Raji (cell line): Measurements from ENCODE around the gene HINT2.

Experiments
- POLR2A ChIP-seq: IDR thresholded peaks from 2 replicates; pipeline ENCODE4 v1.6.1; 2011; ENCODE audit warnings: low read depth, low read length, control low read depth; ENCODE audit not compliant: insufficient read depth

The HINT2 gene

DNA sequence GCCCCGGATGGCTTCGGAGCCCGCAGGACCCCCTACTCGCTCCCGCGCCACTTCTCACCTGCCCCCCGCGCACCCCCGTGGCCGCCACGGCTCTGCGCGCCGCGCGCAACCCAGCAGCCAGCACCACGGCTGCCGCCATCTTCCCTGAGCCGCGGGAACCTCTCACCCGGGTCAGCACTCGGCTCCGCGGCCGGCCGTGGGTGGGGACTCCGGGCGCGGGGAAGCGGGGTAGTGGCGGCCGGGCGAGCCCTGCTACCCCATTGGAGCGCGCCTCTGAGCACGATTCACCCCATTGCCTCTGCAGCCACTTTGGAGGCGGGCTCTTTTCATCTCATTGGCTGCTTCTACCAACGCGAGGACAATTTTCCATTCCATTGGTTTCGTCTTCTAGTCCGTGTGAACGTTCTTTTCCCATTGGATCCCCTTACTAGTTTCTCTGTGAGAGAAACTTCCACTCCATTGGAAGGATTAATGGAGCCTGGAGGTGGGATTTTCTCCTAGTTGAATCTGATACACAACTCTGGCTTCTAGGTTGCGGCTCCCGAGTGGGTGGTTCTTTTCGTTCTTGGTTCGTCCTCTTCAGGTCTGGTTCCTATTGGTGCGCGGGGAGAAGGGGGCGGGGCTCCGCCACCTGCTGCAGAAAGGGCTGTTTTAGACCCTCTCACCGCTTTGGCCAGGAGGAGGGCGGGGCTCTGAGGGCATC lies at the start of gene HINT2:
Gene HINT2, minus strand, starts transcription at position 202 of the 703 bp plus-strand sequence. Its CDS starts 63 bp downstream, at position 139.
- TF ChIP-seq POLR2A, result peak; percentile 83

DNA sequence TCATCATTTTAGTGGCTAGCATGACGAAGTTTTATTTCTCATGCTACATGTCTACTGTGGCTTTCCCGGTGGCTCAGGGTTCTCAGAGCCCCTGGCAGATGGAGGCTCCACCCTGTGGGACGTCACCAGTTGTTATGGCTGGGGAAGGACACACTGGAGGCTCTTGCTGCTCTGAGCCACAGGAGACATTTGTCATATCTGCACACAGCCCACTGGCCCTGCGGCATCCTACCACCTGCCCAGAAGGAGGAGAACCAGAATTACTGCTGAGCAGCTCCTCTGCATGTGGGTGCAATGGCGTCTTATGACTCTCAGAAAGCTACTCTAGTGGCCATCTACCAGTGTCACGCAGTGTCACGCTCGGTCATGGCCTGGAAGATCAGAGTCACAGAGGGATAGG lies 48.7 kb upstream of the HINT2 start:
- no peak for TF ChIP-seq POLR2A

DNA sequence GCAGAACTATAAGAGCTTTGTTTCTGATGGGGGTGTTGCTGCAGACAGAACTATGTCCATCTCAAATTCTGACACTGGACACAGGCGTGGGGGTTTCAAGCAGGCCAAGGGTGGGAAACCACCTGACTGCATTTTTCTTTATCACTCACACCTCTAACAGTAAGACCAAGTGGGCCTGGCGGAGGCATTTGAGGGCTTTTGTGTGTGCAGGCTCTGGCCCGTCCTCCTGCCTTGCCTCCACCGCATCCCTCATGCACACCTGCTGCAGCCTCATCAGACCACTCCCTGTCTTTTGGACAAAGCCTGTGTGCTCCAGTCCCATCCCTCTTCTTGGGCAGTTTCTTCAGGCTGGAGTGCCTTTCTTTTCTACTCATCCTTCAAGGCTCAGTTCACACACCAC lies 47.5 kb upstream of the HINT2 start:
- TF ChIP-seq POLR2A, result no peak

DNA sequence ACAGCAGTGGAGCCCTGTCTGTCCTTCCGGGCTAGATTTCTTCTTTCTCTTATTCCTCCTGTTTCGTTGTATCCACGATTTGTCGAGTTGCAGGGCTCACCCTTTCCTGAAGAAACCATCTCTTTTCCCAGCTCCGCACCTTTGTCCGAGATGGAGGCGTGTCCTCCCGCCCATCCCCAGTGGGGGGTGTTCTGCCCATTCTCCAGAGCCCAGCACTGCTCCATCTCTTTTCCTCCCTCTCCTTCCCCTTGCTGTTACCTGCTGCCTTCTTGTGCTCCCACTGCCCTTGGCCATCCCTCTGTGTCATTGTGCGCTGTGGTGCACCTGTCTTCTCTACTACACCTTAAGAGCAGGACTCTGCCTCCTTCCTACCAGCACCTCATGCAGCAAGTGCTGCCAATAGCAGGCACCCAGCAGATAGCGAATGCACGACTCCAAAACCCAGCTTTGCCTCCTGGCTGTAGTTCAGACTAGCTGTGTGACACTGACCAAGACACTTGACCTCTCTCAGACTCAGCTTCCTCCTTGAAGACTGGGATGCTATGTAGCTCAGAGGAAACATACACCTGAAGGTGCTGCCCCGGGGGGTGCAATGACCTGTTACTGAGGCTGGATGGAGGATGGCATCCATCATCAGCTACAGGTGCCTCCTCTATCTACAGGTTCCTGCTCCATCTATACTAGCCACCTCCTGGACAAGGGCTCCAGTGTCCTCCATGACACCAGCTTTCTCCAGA lies 46.5 kb upstream of the HINT2 start:
- no peak for TF ChIP-seq POLR2A

DNA sequence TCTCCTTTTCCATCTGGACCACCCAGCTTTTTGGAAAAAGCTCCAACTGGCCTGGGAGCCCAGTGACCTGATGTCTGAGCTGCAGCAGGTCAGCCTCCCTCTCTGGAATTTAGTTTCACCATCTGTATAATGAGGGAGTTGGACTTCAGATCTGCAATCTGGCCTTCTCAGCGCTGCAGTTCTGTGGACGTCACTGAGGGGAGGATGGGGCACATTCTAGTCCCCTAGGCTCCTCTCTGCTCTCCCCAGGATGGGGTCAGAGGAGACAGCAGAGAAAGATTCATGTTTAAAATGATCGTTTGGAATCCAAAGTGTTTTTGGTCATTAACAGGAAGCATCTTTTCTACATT lies 45.1 kb upstream of the HINT2 start:
- no peak for TF ChIP-seq POLR2A

DNA sequence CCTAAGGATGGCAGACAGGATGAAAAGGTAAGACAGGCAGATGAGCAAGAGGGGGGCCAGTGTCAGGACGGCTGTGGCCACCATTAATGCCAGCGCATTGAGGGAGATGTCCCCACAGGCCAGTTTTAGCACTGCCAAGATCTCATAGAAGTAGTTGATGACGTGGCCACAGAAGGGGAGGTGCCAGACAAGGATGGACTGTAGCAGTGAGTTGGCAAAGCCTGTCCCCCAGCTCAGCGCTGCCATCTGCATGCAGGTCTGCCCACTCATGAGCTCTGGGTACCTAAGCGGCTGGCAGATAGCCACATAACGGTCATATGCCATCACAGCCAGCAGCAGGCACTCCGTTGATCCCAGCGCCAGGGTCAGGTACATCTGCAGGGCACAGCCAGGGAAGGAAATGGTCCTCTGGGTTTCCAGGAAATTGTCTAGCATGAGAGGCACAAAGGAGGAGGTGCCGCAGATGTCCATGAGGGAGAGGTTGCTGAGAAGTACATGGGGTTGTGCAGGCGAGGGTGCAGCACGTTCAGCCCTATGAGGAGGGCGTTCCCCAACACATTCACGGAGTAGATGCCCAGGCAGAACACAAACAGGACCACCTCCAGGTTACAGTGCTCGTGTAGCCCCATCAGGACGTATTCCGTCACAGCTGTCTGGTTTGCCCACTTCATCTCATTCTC lies 44.6 kb upstream of the HINT2 start:
- TF ChIP-seq POLR2A, result no peak

DNA sequence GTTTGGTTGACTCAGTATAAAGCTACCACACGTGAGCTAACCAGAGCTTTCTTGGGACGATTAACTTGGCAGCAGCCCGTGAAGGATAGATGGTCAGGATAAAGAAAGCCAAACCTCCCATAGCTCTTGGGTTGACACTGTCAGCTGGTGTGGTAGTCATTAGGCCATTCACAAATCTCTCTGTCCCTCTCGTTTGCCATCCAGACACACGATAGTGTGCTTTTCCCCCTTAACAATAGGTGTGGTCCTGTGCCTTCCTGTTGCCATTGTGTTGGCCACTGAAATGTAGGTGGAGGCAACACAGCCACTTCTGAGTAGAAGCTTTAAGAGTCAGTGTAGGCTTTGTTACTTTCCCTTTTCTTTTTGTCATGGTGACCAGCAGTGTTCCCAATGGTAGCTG lies 43.6 kb upstream of the HINT2 start:
- TF ChIP-seq POLR2A, result no peak

DNA sequence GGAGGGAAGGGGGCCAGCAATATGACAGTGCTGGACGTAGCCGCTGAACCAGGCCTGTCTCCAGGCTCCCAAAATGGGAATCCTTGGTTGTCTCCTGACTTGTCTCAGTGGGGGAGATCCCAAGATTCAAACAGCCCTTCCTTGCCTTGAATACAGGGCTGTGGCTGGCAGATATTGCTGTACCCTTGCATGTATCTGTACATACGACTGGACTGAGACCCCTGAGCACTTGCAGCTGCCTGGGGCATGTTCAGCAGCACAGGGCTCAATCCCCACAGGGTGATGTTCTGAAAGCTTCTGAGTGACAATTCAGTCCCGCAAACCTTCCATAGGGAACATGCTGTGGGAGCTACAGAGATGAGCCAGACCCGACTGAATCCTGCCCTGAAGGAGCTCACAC lies 42.0 kb upstream of the HINT2 start:
- no peak for TF ChIP-seq POLR2A

DNA sequence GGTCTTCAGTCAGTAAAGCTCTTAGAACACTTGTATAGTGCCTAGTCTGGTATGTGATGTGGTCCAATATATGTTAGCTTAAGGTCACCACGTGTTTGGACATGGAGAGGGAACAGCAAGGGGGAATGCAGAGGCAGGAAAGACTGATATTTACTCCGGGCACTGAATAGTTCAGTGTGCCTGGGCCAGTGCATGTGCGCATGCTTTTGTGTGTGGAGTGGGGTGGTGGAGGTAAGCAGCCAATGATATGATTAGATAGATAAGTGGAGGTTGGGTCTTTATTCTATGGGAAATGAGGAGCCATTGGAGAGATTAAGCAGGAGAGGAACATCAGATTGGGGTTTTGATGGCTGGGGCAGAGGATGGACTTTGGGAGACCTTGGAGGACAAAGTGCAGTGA lies 41.4 kb upstream of the HINT2 start:
- no peak for TF ChIP-seq POLR2A

DNA sequence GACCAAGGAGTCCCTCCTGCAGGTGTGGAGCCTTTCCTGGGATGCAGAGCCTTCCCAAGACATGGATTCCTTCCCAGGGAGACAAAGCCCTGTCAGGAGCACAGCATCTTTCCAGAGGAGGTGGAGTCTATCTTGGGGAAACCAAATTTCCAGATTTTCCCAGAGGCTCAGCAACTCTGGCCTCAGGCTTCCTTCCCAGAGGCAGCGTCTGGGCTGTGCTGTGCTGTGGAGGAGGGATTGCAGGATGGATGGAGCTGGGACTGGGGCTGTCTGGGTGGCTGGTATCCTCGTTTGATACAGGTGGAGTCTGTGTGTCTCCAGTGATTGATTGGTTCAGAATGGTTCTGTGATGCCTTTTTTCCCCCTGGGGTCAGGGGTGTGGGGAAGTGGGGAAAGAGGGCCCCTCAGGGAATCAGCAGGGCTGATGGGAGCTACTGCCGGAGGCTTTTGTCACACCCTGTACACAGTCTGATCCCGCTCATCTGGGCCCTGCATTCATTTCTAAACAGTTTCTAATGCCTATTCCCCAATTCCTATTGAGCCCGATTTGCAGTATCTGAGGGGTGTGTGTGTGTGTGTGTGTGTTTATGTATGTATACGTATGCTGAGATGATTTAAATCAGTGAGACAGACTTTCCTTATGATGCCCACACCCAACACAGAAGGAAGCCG lies 39.4 kb upstream of the HINT2 start:
- TF ChIP-seq POLR2A, result no peak

DNA sequence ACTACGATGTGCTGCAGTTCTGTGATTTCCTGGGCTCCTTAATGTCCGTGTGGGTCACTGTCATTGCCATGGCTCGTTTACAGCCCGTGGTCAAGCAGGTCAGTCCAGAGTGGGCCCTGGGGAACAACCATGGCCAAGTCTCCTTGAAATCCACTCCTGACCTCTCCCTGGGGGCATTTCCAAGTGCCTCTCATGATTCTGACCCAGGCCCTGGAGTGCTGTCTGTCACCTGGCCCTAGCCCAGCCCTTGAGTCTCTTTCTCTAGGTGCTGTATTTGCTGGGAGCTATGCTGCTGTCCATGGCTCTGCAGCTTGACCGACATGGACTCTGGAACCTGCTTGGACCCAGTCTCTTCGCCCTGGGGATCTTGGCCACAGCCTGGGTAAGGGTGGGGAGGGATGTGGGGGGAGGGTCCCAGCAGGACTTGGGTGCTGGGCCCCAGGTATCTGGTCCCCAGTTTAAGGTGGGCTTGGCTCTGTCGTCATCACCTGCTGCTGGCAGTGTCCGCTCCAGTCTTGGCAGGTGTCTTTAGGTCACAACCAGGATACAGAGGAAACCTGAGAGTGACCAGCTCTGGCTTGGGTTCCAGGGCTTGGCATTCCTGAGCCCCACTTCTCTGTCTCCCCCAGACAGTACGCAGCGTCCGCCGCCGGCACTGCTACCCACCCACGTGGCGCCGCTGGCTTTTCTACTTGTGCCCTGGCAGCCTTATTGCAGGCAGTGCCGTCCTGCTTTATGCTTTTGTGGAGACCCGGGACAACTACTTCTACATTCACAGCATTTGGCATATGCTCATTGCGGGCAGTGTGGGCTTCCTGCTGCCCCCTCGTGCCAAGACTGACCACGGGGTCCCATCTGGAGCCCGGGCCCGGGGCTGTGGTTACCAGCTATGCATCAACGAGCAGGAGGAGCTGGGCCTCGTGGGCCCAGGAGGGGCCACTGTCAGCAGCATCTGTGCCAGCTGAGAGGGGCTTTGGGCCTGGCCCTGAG lies 38.3 kb upstream of the HINT2 start:
- no peak for TF ChIP-seq POLR2A

DNA sequence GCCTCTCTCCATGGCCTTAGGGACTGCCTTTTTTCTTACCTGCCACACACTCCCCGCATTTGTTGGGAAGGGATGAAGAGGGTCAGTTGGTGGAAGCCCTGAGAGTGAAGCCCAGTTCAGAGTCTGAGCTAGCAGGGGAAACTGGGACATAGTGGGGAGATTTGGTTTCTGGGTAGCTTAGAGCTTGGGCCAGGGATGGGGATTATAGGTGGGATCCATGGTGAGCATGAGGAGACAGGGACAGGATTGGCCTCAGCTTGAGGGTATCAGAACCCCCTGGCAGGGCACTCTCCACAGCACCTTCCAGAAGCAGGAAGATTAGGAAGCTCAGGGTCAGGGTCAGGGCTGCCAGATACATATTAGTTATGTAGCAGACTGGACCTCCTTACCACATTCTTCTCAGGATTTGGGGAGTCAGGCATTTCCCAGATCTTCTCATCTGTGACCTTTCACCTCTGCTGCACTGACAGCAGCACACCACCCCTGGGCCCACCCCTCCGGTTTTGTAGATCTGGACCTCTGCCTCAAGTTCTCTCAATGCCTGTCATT lies 37.5 kb upstream of the HINT2 start:
- TF ChIP-seq POLR2A, result no peak

DNA sequence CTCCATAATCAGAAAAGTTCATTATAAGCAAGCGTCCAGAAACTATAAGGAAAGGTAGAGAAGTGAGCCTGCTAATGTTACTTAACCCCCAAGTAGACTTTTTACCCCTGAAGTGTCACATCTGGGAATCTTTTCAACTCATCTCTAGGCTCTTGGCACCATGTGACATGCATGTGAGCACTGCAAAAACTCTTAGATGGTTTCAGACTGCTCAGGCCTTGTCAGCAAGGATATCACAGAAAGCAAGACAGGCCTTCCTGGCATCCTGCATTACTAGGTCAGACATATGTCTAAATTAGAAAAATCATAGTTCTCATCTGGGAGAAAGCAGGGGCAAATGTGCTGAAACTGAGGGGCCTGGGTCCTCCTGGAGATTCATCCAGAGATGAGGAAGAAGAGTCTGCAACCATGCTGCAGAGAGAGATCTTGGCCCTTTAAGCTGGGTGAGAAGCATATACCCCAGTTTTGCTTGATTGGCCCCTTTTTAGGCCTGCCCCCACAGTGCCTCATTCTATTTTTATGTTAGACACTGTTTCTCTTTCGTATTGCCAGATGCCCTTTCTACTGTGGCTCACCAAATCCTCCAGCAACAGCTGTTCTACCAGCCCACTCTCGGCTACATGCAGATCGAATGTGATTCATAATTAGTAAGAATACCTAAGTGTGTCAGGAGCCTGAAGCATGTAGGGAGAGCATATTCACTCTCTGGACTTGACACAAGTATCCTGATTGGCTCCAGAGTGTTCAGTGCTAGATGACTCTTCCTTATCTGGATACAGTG lies 33.1 kb upstream of the HINT2 start:
- TF ChIP-seq POLR2A, result no peak; the same call in 1 of the 2 replicates
